ENCODE measurements around the gene GEMIN4.
A peak's percentile ranks its signal among the peaks of the same experiment; 100 is the strongest.

The GEMIN4 gene

GRCh38 chr17:737561-738113 lies 14.4 kb downstream of the GEMIN4 start:
- TF ChIP-seq ZNF404 (tag by site-specific recombination; IDR thresholded peaks at IDR 0.05) (no peak), ZNF600 (tag by site-specific recombination; IDR thresholded peaks at IDR 0.05) (peak; percentile 67), ZBTB48 (tag by site-specific recombination; IDR thresholded peaks at IDR 0.05) (no peak), EGR2 (tag by site-specific recombination; IDR thresholded peaks at IDR 0.05; ENCODE audit: low read depth) (no peak), ZBTB10 (tag by site-specific recombination; IDR thresholded peaks at IDR 0.05) (no peak), ZNF544 (tag by site-specific recombination; IDR thresholded peaks at IDR 0.05) (no peak), PRDM1 (tag by site-specific recombination; IDR thresholded peaks at IDR 0.05) (0 out of 2 replicates have a peak, but pooled peaks have one; percentile 16)
- CTCF ChIA-PET, result interaction anchor here (0.6 to 2.3 kb wide), 2 partner anchors 15 to 243 kb away, joined by 5 to 8 read pairs; no protein-coding TSS in a partner anchor
- no peaks in the 10 kb centered on the region for H3K9me3 ChIP-seq (ENCODE audit: control insufficient read depth, insufficient read depth, low read depth, low read length)
- H3K4me1 ChIP-seq (ENCODE audit: control insufficient read depth, insufficient read depth, low read length), result no peaks in the 10 kb centered on the region; the same call in 1 of the 2 replicates
- POLR2A ChIA-PET, result interaction anchor here (0.7 to 1.1 kb wide), 2 partner anchors 13 to 24 kb away, joined by 3 read pairs; no protein-coding TSS in a partner anchor
- H3K4me3 ChIP-seq (ENCODE audit: low read depth, low read length), result no peak overlapping the region
- H3K27ac ChIP-seq (ENCODE audit: extremely low read depth, low read depth, low read length), result 0 out of 2 replicates have a peak overlapping the region, but pooled peaks have one; percentile 27
- H3K36me3 ChIP-seq (ENCODE audit: control insufficient read depth in 2 of 2, insufficient read depth in 1 of 2, low read length in 2 of 2), result peaks cover 51 to 79% of the 10 kb centered on the region in 2 experiments

- Histone ChIP-seq H3K4me3 (ENCODE audit: low read depth, low read length) (peak overlapping the region; percentile 67), H3K27ac (ENCODE audit: extremely low read depth, low read depth, low read length) (no peak overlapping the region; the same call in 1 of the 2 replicates), H3K36me3 (ENCODE audit: control insufficient read depth in 2 of 2, insufficient read depth in 1 of 2, low read length in 2 of 2) (peaks cover 38 to 46% of the 10 kb centered on the region in 2 experiments), H3K9me3 (ENCODE audit: control insufficient read depth, insufficient read depth, low read depth, low read length) (no peaks in the 10 kb centered on the region), H3K4me1 (ENCODE audit: control insufficient read depth, insufficient read depth, low read length) (no peaks in the 10 kb centered on the region; the same call in 1 of the 2 replicates)
- ChIA-PET CTCF (interaction anchor here (0.7 kb wide), 1 partner anchor 48 kb away, joined by 6 read pairs; no protein-coding TSS in a partner anchor), POLR2A (interaction anchor here (0.5 to 1.3 kb wide), 3 partner anchors 9 to 19 kb away, joined by 3 to 6 read pairs (median 3); partner anchors contain the start of gene VPS53)
- TF ChIP-seq ZIC2 (tag by site-specific recombination; IDR thresholded peaks at IDR 0.05) (peak; percentile 79), ZNF324 (tag by site-specific recombination; IDR thresholded peaks at IDR 0.05) (no peak), ZBTB17 (tag by site-specific recombination; IDR thresholded peaks at IDR 0.05) (peak; percentile 19), ZNF664 (tag by site-specific recombination; IDR thresholded peaks at IDR 0.05) (no peak), ZNF148 (tag by site-specific recombination; IDR thresholded peaks at IDR 0.05; ENCODE audit: borderline replicate concordance) (no peak), TCF7L2 (IDR thresholded peaks at IDR 0.05; ENCODE audit: borderline replicate concordance, low read depth, low read length) (no peak)
Measured at GRCh38 chr17:733743-734142, 18.3 kb downstream of the GEMIN4 start.

GRCh38 chr17:732902-733720 lies 19.0 kb downstream of the GEMIN4 start:
- Histone ChIP-seq H3K4me3 (ENCODE audit: low read depth, low read length) (peak overlapping the region; percentile 67), H3K9me3 (ENCODE audit: control insufficient read depth, insufficient read depth, low read depth, low read length) (no peaks in the 10 kb centered on the region), H3K4me1 (ENCODE audit: control insufficient read depth, insufficient read depth, low read length) (no peaks in the 10 kb centered on the region; the same call in 1 of the 2 replicates), H3K27ac (ENCODE audit: extremely low read depth, low read depth, low read length) (peak overlapping the region; percentile 94), H3K36me3 (ENCODE audit: control insufficient read depth in 2 of 2, insufficient read depth in 1 of 2, low read length in 2 of 2) (peaks cover 33 to 39% of the 10 kb centered on the region in 2 experiments)
- CTCF ChIA-PET, result interaction anchor here (0.6 to 0.7 kb wide), 2 partner anchors 48 to 321 kb away, joined by 3 to 6 read pairs; no protein-coding TSS in a partner anchor
- POLR2A ChIA-PET, result interaction anchor here (0.5 to 1.3 kb wide), 3 partner anchors 9 to 18 kb away, joined by 3 to 6 read pairs (median 3); partner anchors contain the start of gene VPS53
- TF ChIP-seq REST (tag by site-specific recombination; IDR thresholded peaks at IDR 0.05), result 0 out of 2 replicates have a peak, but pooled peaks have one; percentile 21
- TF ChIP-seq KLF10 (tag by site-specific recombination; IDR thresholded peaks at IDR 0.05), result 0 out of 2 replicates have a peak, but pooled peaks have one; percentile 1
- peak; percentile 76 for TF ChIP-seq ZNF600 (tag by site-specific recombination; IDR thresholded peaks at IDR 0.05)
- TF ChIP-seq ZNF664 (tag by site-specific recombination; IDR thresholded peaks at IDR 0.05), result no peak
- no peak; the same call in 1 of the 2 replicates for TF ChIP-seq ZBTB8A (tag by site-specific recombination; IDR thresholded peaks at IDR 0.05)
- peak; percentile 52 for TF ChIP-seq ZNF18 (tag by site-specific recombination; IDR thresholded peaks at IDR 0.05)
- no peak for TF ChIP-seq ZNF175 (tag by site-specific recombination; IDR thresholded peaks at IDR 0.05)
